Activated CD8-positive, alpha-beta T cell treated with anti-CD3 and anti-CD28 coated beads for 36 hours (primary cell): ENCODE data around the gene SND1. TPM values are rescaled to one million over a fixed set of nuclear protein-coding genes. Genes with fewer than 3 reads are reported as not detected.

Experiments
- ATAC-seq: fragments of 200-7000 bp; cut with Tn5 transposase; one replicate; pipeline ENCODE4 v1.10.0; 2021; ENCODE audit warnings: mild to moderate bottlenecking, moderate library complexity
- CTCF ChIA-PET: fragments of 350-600 bp; sonication (Branson Sonifier 250); formaldehyde crosslinking; loops from one replicate; lab custom pipeline; 2021; ENCODE audit warnings: antibody characterized with exemption; lab: Charles Lee
- POLR2A ChIA-PET: fragments of 350-600 bp; sonication (Branson Sonifier 250); formaldehyde crosslinking; loops from one replicate; lab custom pipeline; 2021; ENCODE audit warnings: antibody characterized with exemption; lab: Charles Lee
- DNase-seq: peaks from one replicate; pipeline ENCODE4 v3.0.0-alpha.2; 2020
- H3K27ac Mint-ChIP-seq: one replicate; pipeline ENCODE4 v1.8.0; 2021; ENCODE audit warnings: mild to moderate bottlenecking, mixed read lengths
- H3K27me3 Mint-ChIP-seq: one replicate; pipeline ENCODE4 v1.8.0; 2021; ENCODE audit warnings: mixed read lengths
- H3K36me3 Mint-ChIP-seq: one replicate; pipeline ENCODE4 v1.8.0; 2021; ENCODE audit warnings: low read depth, mixed read lengths
- H3K4me1 Mint-ChIP-seq: one replicate; pipeline ENCODE4 v1.8.0; 2021; ENCODE audit warnings: low read depth, mixed read lengths
- H3K4me3 Mint-ChIP-seq: one replicate; pipeline ENCODE4 v1.8.0; 2021; ENCODE audit warnings: mild to moderate bottlenecking, moderate library complexity, mixed read lengths
- H3K9me3 Mint-ChIP-seq: one replicate; pipeline ENCODE4 v1.8.0; 2021; ENCODE audit warnings: mixed read lengths
- CTCF ChIP-seq: fragments of 200-600 bp; IDR thresholded peaks from one replicate; pipeline ENCODE4 v1.8.0; 2022; ENCODE audit warnings: antibody characterized with exemption, mild to moderate bottlenecking
- intact Hi-C: fragments of 100-400 bp; cut with micrococcal nuclease; formaldehyde crosslinking; loops from one replicate; pipeline ENCODE4 v1.10.0; 2022
- total RNA-seq, 2 experiments: library from RNA; stranded (reverse); gene quantifications; one replicate each; pipeline ENCODE4 v1.2.3, GENCODE V29; 2021

The SND1 gene
- total RNA-seq, 2 experiments from 2014 or later: 206 to 208 TPM

GRCh38 chr7:127946847-127947246, 294.9 kb downstream of the SND1 start:
- POLR2A ChIA-PET: no interaction called here
- Mint-ChIP-seq H3K9me3 (no peaks in the 10 kb centered on the region), H3K27me3 (no peaks in the 10 kb centered on the region), H3K4me3 (no peak overlapping the region), H3K27ac (no peak overlapping the region), H3K36me3 (peaks cover 23% of the 10 kb centered on the region), H3K4me1 (no peaks in the 10 kb centered on the region)
- ATAC-seq: no peak
- intact Hi-C loops: no loop called here
- no peak for TF ChIP-seq CTCF
- CTCF ChIA-PET: no interaction called here
- DNase-seq: no peak

- POLR2A ChIA-PET: interaction anchor here (1.0 kb wide), 1 partner anchor 110 kb away, joined by 3 read pairs; no protein-coding TSS in a partner anchor
- H3K36me3 Mint-ChIP-seq: peaks cover 25% of the 10 kb centered on the region
- TF ChIP-seq CTCF: no peak
- no peaks in the 10 kb centered on the region for H3K27me3 Mint-ChIP-seq
- H3K4me1 Mint-ChIP-seq: no peaks in the 10 kb centered on the region
- DNase-seq (no peak), ATAC-seq (no peak)
- CTCF ChIA-PET: interaction anchor here (0.9 to 1.9 kb wide), 4 partner anchors 10 to 240 kb away, joined by 3 to 5 read pairs (median 4); no protein-coding TSS in a partner anchor
- H3K9me3 Mint-ChIP-seq: no peaks in the 10 kb centered on the region
- H3K4me3 Mint-ChIP-seq: no peak overlapping the region
- no peak overlapping the region for H3K27ac Mint-ChIP-seq
- intact Hi-C loops: no loop called here
Measured at GRCh38 chr7:127948312-127948711, 296.3 kb downstream of the SND1 start.

GRCh38 chr7:127948930-127949329, 296.9 kb downstream of the SND1 start:
- ATAC-seq: no peak
- ChIA-PET CTCF (interaction anchor here (1.2 to 1.9 kb wide), 3 partner anchors 32 to 241 kb away, joined by 3 to 5 read pairs (median 3); no protein-coding TSS in a partner anchor), POLR2A (no interaction called here)
- Mint-ChIP-seq H3K27ac (no peak overlapping the region), H3K36me3 (peaks cover 22% of the 10 kb centered on the region), H3K4me3 (no peak overlapping the region), H3K4me1 (no peaks in the 10 kb centered on the region), H3K27me3 (no peaks in the 10 kb centered on the region), H3K9me3 (no peaks in the 10 kb centered on the region)
- no peak for TF ChIP-seq CTCF
- intact Hi-C loops: no loop called here
- DNase-seq: no peak

GRCh38 chr7:127949769-127950222, 297.8 kb downstream of the SND1 start:
- H3K27ac Mint-ChIP-seq: no peak overlapping the region

More at GRCh38 chr7:127949769-127950222, 297.8 kb downstream of the SND1 start:
- H3K4me3 Mint-ChIP-seq: no peak overlapping the region
- no peaks in the 10 kb centered on the region for H3K9me3 Mint-ChIP-seq
- no peak for TF ChIP-seq CTCF
- intact Hi-C loops: no loop called here
- no peak for ATAC-seq
- no peaks in the 10 kb centered on the region for H3K27me3 Mint-ChIP-seq
- CTCF ChIA-PET: interaction anchor here (1.2 to 1.9 kb wide), 2 partner anchors 31 to 157 kb away, joined by 3 to 5 read pairs; no protein-coding TSS in a partner anchor
- no peaks in the 10 kb centered on the region for H3K4me1 Mint-ChIP-seq
- no peak for DNase-seq
- POLR2A ChIA-PET: interaction anchor here (0.6 kb wide), 2 partner anchors 10 to 403 kb away, joined by 3 read pairs; no protein-coding TSS in a partner anchor
- peaks cover 19% of the 10 kb centered on the region for H3K36me3 Mint-ChIP-seq
